HG02588 (cell line): ENCODE results near the gene BTBD17.

ENCODE experiments used
- ATAC-seq: cut with Tn5 transposase; IDR thresholded peaks from one replicate; pipeline ENCODE4 v1.9.1; 2021; ENCODE audit warnings: mild to moderate bottlenecking, moderate library complexity; ENCODE audit not compliant: unreplicated experiment

BTBD17 gene

GRCh38 chr17:74387365-74388218 is 25.9 kb upstream of the BTBD17 start:
- no peak for ATAC-seq

GRCh38 chr17:74386386-74386785 is 24.7 kb upstream of the BTBD17 start:
- no peak for ATAC-seq

DNA sequence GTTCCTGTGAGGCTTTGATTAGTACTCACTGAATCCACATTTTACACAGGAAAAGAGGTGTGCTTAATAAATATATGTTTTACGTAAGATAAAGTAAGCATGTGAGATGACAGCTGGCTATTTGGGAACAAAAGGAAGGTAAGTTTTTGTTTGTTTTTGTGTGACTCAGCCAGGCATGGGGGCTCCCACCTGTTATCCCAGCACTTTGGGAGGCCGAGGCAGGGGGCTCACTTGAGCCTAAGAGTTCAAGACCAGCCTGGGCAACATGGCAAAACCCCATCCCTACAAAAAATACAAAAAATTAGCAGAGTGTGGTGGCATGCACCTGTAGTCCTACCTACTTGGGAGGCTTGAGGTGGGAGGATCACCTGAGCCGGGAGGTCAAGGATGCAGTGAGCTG is 23.5 kb upstream of the BTBD17 start:
- no peak for ATAC-seq

- no peak for ATAC-seq
Measured at GRCh38 chr17:74383141-74383540, 21.5 kb upstream of the BTBD17 start.

GRCh38 chr17:74380959-74381808 is 19.5 kb upstream of the BTBD17 start:
- ATAC-seq = no peak

- ATAC-seq = no peak
Measured at GRCh38 chr17:74380086-74380958, 18.7 kb upstream of the BTBD17 start.

- ATAC-seq = peak; percentile 63
Measured at GRCh38 chr17:74379495-74380085, 17.9 kb upstream of the BTBD17 start.

- no peak for ATAC-seq
Measured at GRCh38 chr17:74374858-74375257, 13.2 kb upstream of the BTBD17 start.

DNA sequence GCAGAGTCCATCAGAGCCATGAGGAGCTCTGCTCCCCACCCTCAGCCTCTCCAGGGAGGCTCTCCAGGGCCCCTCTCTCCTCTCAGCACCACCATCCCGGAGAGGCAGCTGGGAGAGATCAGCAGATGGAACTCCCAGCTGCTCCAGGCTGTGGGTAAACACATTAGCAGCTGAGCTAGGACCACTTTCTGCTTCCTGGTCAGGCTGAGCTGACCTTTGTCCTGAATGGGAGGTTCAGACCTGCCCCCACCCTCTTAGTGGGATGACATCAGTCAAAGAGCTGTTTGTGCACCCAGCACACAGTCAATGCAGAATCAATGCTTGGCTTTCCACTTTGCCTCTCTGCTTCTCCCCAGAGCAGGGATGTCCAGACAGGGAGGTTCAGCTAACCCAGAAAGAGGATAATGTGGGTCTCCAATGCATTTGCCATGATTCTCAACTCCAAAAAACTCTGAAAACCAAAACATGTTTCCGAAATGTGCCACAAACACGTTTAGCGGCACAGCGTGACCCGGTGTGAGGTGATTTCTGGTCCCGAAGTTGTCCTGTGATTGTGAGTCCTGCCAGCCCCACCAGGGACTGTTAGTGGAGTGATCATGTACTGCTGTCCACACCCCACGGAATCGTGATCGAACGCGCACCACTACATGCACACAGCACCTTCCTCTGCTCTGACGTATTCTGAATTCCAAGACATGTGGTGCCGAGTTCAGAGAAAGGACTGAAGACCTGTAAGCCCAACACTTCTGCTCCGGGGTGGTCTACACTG is 12.4 kb upstream of the BTBD17 start:
- no peak for ATAC-seq

GRCh38 chr17:74372426-74372825 is 10.8 kb upstream of the BTBD17 start:
- ATAC-seq = no peak

GRCh38 chr17:74371653-74372147 is 10.0 kb upstream of the BTBD17 start:
- ATAC-seq = no peak

DNA sequence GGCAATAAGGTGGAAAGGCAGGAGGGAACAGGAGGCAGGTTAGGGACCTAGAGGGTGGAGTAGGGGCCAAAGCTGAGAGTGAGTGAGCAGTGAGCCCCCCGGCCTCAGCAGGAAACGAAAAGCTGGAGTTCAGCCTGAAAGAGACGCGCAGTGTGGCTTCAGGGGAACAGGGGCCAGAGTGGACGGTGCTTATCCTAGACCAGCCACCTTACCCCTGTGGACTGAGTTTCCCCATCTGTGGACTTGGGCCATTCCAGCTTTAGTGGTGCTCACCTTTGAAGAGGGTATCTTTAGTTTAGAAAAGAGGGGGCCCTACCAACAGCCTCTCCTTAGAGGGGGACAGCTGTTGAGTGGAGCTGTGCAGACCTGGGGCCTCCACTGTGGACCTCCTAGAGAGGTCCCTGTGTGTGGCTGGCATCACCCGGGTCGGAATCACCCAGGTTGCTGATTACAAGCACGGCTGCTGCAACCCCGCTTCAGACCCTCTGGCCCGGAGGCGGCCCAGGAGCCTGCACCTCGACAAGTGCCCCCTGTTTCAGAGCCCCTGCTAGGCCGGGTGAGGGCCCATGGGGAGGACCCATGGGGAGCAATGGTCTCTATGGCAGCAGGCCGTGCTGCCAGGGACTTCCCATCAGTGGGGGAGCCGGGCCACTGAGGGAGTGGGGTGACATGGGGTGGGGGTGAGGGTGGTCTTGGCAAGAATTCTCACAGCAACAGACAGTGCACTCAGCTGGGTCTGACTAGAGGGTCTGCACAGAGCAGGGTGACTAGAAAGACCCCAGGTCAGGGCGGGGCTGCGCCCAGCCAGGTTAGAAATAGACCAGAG is 8.2 kb upstream of the BTBD17 start:
- no peak for ATAC-seq

DNA sequence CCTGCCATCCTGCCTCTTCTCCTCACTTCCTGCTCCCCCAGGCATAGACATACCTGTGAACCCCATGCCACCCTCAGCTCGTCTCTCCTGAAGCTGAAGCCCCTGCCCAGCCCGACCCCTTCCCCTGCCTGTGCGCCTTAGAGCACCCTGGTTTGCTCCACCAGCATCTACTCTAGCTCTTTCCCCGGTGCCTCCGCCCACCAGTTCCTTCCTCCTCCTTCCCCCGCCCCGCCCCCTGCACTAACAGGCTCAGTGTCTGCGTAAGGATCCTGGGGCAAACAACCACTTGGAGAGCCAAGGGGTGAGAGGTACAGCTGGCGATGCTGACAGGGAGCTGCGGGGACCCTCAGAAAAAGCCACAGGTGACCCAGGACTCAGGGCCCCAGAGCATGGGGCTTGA is 7.6 kb upstream of the BTBD17 start:
- ATAC-seq = no peak

- no peak for ATAC-seq
Measured at GRCh38 chr17:74368341-74369081, 6.8 kb upstream of the BTBD17 start.

DNA sequence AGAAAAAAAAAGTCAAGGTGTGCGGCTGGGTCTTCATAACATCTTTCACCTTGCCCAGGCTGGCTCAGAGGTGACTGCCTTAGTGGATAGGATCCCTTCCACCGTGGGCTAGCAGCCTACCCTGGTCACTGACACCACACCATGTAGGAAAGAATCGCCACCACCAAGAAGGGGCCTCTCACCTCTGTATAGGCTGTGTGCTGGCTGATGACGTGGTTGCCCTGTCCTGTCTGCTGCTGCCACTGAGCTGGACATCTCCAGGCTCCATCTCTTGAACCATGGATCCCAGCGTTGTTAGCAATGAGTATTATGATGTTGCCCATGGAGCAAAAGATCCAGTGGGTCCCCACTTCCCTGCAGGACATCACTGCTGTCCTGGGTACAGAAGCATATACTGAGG is 5.5 kb upstream of the BTBD17 start, which contains the start of gene GPR142:
Gene GPR142 (plus strand): TSS at position 301 of the 400 bp plus-strand sequence. CDS start 2,035 bp downstream, outside the sequence.
- no peak for ATAC-seq

GRCh38 chr17:74362810-74363498 is 1.3 kb upstream of the BTBD17 start:
- no peak for ATAC-seq

GRCh38 chr17:74362069-74362405 is 369 bp upstream of the BTBD17 start:
- ATAC-seq = no peak

- no peak for ATAC-seq
Measured at GRCh38 chr17:74360899-74361229, 804 bp downstream of the BTBD17 start.
